GM12873 (cell line): Measurements from ENCODE around the gene MRLN.

Experiments used
- TF ChIP-seq, protein P1 (sequence below): IDR thresholded peaks from 2 replicates; pipeline ENCODE4 v1.5.1; 2012; ENCODE audit warnings: low read depth, mild to moderate bottlenecking, moderate library complexity, low read length, control low read depth; ENCODE audit not compliant: insufficient read depth; ENCODE audit errors: missing control alignments

MRLN gene

GRCh38 chr10:59688921-59689351, 64.3 kb downstream of the MRLN start:
- TF ChIP-seq, protein P1, sequence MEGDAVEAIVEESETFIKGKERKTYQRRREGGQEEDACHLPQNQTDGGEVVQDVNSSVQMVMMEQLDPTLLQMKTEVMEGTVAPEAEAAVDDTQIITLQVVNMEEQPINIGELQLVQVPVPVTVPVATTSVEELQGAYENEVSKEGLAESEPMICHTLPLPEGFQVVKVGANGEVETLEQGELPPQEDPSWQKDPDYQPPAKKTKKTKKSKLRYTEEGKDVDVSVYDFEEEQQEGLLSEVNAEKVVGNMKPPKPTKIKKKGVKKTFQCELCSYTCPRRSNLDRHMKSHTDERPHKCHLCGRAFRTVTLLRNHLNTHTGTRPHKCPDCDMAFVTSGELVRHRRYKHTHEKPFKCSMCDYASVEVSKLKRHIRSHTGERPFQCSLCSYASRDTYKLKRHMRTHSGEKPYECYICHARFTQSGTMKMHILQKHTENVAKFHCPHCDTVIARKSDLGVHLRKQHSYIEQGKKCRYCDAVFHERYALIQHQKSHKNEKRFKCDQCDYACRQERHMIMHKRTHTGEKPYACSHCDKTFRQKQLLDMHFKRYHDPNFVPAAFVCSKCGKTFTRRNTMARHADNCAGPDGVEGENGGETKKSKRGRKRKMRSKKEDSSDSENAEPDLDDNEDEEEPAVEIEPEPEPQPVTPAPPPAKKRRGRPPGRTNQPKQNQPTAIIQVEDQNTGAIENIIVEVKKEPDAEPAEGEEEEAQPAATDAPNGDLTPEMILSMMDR, result no peak

DNA sequence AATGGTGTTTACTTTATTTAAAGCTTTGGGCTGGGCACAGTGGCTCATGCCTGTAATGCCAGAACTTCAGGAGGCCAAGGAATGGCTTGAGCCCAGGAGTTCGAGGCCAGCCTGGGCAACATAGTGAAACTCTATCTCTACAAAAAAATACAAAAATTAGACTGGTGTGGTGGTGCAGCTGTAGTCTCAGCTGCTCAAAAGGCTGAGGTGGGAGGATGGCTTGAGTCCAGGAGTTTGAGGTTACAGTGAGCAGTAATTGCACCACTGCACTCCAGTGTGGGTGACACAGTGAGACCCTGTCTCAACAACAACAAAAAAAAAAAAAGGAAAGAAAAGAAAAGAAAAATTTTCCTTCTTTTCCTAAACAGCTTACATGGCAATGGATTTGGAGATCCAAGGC, 65.6 kb downstream of the MRLN start:
- TF ChIP-seq, protein P1, result no peak
